GM18499 (cell line): ENCODE data around the gene PMS2.
"Not testable (repeated sequence)": the region's sequence is repeated elsewhere in the genome, so short reads cannot be mapped to it uniquely, and the experiment has no call there.

Experiments used
- ATAC-seq: cut with Tn5 transposase; IDR thresholded peaks from one replicate; pipeline ENCODE4 v1.9.1; 2021; ENCODE audit warnings: moderate number of reproducible peaks; ENCODE audit not compliant: insufficient read depth, unreplicated experiment

Gene PMS2

DNA sequence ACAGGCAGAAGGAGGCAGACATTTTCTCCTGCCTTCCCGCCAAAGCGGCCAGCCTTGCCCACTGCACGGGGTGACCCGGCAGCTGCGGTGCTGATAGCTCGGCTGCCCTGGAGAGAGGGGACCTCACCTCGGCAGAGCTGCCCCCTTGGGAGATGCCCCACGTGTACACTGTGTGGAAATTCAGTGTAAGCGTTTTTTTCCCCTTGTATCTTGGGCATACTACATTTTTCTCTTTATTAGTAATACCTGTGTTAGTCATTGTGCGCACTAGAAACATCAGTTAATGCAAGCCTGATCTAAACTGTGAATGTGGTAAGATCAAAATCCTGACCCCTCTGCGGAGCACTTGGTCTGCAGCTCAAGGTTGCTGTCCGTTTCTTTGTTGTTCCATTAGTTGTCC is 84.2 kb downstream of the PMS2 start:
- ATAC-seq = not testable (repeated sequence)

- not testable (repeated sequence) for ATAC-seq
Observed at GRCh38 chr7:5924180-5924579, 84.7 kb downstream of the PMS2 start.
